A673 (cell line): Measurements from ENCODE around the gene C3.

Source experiments
- EZH2 ChIP-seq: fragments of 200-600 bp; sonication (generic); IDR thresholded peaks from 2 replicates; pipeline ENCODE4 v1.6.1; 2017; ENCODE audit warnings: borderline replicate concordance, low read depth, mild to moderate bottlenecking, mixed read lengths, antibody characterized with exemption, low read length; ENCODE audit not compliant: poor library complexity, severe bottlenecking
- TF ChIP-seq, protein P1 (sequence below): fragments of 300-800, 200-600 bp; sonication (generic); conservative IDR thresholded peaks from 2 replicates; pipeline ENCODE4 v1.5.1; 2017; ENCODE audit warnings: low read depth, mild to moderate bottlenecking, antibody characterized with exemption, low read length, moderate library complexity, mixed read lengths

DNA sequence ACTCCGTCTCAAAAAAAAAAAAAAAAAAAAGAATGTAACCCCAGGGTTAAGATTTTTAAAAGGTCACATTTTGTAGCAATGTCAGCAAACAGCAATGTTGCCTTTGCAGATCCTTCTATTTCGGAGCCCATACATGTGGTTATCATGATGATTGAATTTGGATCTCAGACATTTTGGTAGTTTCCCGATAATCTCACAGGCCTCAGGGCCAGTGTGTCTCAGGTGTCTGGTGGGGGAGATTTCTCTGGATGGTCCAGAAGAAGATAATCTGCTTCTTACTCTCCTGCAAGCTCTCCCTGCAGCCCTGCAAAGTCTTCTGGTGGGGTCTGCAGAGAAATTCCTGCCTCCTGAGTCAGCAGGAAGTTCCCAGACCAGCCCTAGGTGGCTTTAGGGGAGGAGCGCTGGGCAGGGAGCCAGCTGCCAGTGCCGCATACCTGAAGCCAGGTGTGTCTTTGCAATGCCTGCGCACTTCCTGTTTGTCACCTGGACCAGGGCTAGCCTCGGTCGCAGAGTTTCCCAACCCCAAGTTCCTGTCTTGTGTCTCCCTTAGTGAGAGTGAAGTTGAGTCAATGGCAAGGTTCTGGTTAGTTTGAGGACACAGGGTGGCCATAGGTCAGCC lies 45.4 kb upstream of the C3 start:
- no peak for TF ChIP-seq EZH2
- TF ChIP-seq, protein P1, sequence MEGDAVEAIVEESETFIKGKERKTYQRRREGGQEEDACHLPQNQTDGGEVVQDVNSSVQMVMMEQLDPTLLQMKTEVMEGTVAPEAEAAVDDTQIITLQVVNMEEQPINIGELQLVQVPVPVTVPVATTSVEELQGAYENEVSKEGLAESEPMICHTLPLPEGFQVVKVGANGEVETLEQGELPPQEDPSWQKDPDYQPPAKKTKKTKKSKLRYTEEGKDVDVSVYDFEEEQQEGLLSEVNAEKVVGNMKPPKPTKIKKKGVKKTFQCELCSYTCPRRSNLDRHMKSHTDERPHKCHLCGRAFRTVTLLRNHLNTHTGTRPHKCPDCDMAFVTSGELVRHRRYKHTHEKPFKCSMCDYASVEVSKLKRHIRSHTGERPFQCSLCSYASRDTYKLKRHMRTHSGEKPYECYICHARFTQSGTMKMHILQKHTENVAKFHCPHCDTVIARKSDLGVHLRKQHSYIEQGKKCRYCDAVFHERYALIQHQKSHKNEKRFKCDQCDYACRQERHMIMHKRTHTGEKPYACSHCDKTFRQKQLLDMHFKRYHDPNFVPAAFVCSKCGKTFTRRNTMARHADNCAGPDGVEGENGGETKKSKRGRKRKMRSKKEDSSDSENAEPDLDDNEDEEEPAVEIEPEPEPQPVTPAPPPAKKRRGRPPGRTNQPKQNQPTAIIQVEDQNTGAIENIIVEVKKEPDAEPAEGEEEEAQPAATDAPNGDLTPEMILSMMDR: no peak
